HUES64 (cell line): Measurements from ENCODE around the gene CAMSAP2.

Experiments
- H3K27ac ChIP-seq: 2 replicates; pipeline ENCODE4 v1.7.0; 2013; ENCODE audit warnings: low read depth, low read length, inconsistent platforms
- H3K27me3 ChIP-seq: 2 replicates; pipeline ENCODE4 v1.6.1; 2013; ENCODE audit warnings: mild to moderate bottlenecking, low read length; ENCODE audit not compliant: insufficient read depth
- H3K36me3 ChIP-seq: 2 replicates; pipeline ENCODE4 v1.6.1; 2013; ENCODE audit warnings: mild to moderate bottlenecking, low read length; ENCODE audit not compliant: insufficient read depth
- H3K4me1 ChIP-seq: 2 replicates; pipeline ENCODE4 v1.6.1; 2013; ENCODE audit warnings: mild to moderate bottlenecking, low read length, moderate library complexity; ENCODE audit not compliant: insufficient read depth
- H3K4me3 ChIP-seq: 2 replicates; pipeline ENCODE4 v1.5.1; 2013; ENCODE audit warnings: mild to moderate bottlenecking, low read length, moderate library complexity
- H3K9ac ChIP-seq: 2 replicates; pipeline ENCODE4 v1.6.1; 2013; ENCODE audit warnings: mild to moderate bottlenecking, low read depth, low read length
- H3K9me3 ChIP-seq: 2 replicates; pipeline ENCODE4 v1.6.1; 2013; ENCODE audit warnings: low read depth, low read length; ENCODE audit not compliant: insufficient read depth
- WGBS: fragments of 150-250, 120-280 bp; methylation state at CpG from one replicate; pipeline ENCODE4 v1.1.7; 2013; ENCODE audit warnings: missing lambda C conversion rate; 5-methylcytosine and 5-hydroxymethylcytosine counted together

CAMSAP2 gene

GRCh38 chr1:200901796-200902444 is 163.2 kb downstream of the CAMSAP2 start:
- no peak overlapping the region for H3K27ac ChIP-seq
- H3K4me1 ChIP-seq: peaks cover 12% of the 10 kb centered on the region; the same call in 1 of the 2 replicates
- H3K9me3 ChIP-seq: no peaks in the 10 kb centered on the region
- no peak overlapping the region for H3K9ac ChIP-seq
- peaks cover 85% of the 10 kb centered on the region for H3K36me3 ChIP-seq
- no peaks in the 10 kb centered on the region for H3K27me3 ChIP-seq
- no peak overlapping the region for H3K4me3 ChIP-seq
- 91% methylated on average over 8 of the region's 8 CpGs for WGBS

GRCh38 chr1:200903793-200904192 is 165.1 kb downstream of the CAMSAP2 start:
- H3K9me3 ChIP-seq: no peaks in the 10 kb centered on the region
- no peak overlapping the region for H3K4me3 ChIP-seq
- no peaks in the 10 kb centered on the region for H3K4me1 ChIP-seq
- no peak overlapping the region for H3K27ac ChIP-seq
- 95% methylated on average over 4 of the region's 5 CpGs for WGBS
- no peak overlapping the region for H3K9ac ChIP-seq
- H3K36me3 ChIP-seq: peaks cover 87% of the 10 kb centered on the region
- no peaks in the 10 kb centered on the region for H3K27me3 ChIP-seq

- Histone ChIP-seq H3K4me3 (no peak overlapping the region), H3K9me3 (no peaks in the 10 kb centered on the region), H3K27ac (no peak overlapping the region), H3K36me3 (peaks cover 87% of the 10 kb centered on the region), H3K27me3 (no peaks in the 10 kb centered on the region), H3K9ac (no peak overlapping the region), H3K4me1 (no peaks in the 10 kb centered on the region)
These were observed 166.1 kb downstream of the CAMSAP2 start for GRCh38 chr1:200904772-200905171.

- Histone ChIP-seq H3K9me3 (no peaks in the 10 kb centered on the region), H3K4me1 (no peaks in the 10 kb centered on the region), H3K9ac (no peak overlapping the region), H3K27ac (no peak overlapping the region), H3K27me3 (no peaks in the 10 kb centered on the region), H3K4me3 (no peak overlapping the region), H3K36me3 (peaks cover 87% of the 10 kb centered on the region)
- 77% methylated on average over 4 of the region's 4 CpGs for WGBS
These were observed 166.8 kb downstream of the CAMSAP2 start for GRCh38 chr1:200905411-200906052.

GRCh38 chr1:200906491-200906890 is 167.8 kb downstream of the CAMSAP2 start:
- H3K27me3 ChIP-seq: no peaks in the 10 kb centered on the region
- H3K36me3 ChIP-seq: peaks cover 87% of the 10 kb centered on the region
- no peaks in the 10 kb centered on the region for H3K9me3 ChIP-seq
- 96% methylated on average over 2 of the region's 2 CpGs for WGBS
- H3K4me3 ChIP-seq: no peak overlapping the region
- no peak overlapping the region for H3K27ac ChIP-seq
- H3K9ac ChIP-seq: no peak overlapping the region
- no peaks in the 10 kb centered on the region for H3K4me1 ChIP-seq

- Histone ChIP-seq H3K4me1 (no peaks in the 10 kb centered on the region), H3K36me3 (peaks cover 84% of the 10 kb centered on the region), H3K9me3 (no peaks in the 10 kb centered on the region), H3K4me3 (no peak overlapping the region), H3K27ac (no peak overlapping the region), H3K9ac (no peak overlapping the region), H3K27me3 (no peaks in the 10 kb centered on the region)
- 92% methylated on average over 5 of the region's 5 CpGs for WGBS
These were observed 169.0 kb downstream of the CAMSAP2 start for GRCh38 chr1:200907611-200908097.

GRCh38 chr1:200908191-200908868 is 169.6 kb downstream of the CAMSAP2 start:
- Histone ChIP-seq H3K27me3 (no peaks in the 10 kb centered on the region), H3K4me1 (no peaks in the 10 kb centered on the region), H3K9me3 (no peaks in the 10 kb centered on the region), H3K27ac (no peak overlapping the region), H3K9ac (no peak overlapping the region), H3K4me3 (no peak overlapping the region), H3K36me3 (peaks cover 87% of the 10 kb centered on the region)
- 95% methylated on average over 6 of the region's 6 CpGs for WGBS

- Histone ChIP-seq H3K27ac (no peak overlapping the region), H3K36me3 (peaks cover 85% of the 10 kb centered on the region), H3K27me3 (no peaks in the 10 kb centered on the region), H3K9me3 (no peaks in the 10 kb centered on the region), H3K4me3 (no peak overlapping the region), H3K4me1 (no peaks in the 10 kb centered on the region), H3K9ac (no peak overlapping the region)
- 96% methylated on average over 5 of the region's 5 CpGs for WGBS
These were observed 170.4 kb downstream of the CAMSAP2 start for GRCh38 chr1:200909071-200909470.

GRCh38 chr1:200909757-200910239 is 171.1 kb downstream of the CAMSAP2 start:
- Histone ChIP-seq H3K27ac (no peak overlapping the region), H3K9ac (no peak overlapping the region), H3K4me3 (no peak overlapping the region), H3K9me3 (no peaks in the 10 kb centered on the region), H3K4me1 (no peaks in the 10 kb centered on the region), H3K36me3 (peaks cover 81% of the 10 kb centered on the region), H3K27me3 (no peaks in the 10 kb centered on the region)
- 95% methylated on average over 3 of the region's 4 CpGs for WGBS
